Brain microvascular endothelial cell (primary cell): ENCODE data around the gene TMEM130.
A peak's percentile ranks its signal among the peaks of the same experiment; 100 is the strongest.
"Not testable (repeated sequence)": the region's sequence is repeated elsewhere in the genome, so short reads cannot be mapped to it uniquely, and the experiment has no call there.

Source experiments
- DNase-seq: peaks from one replicate; pipeline ENCODE4 v3.0.0-alpha.2; 2020
- H3K27ac ChIP-seq: fragments of 250-450 bp; sonication (Bioruptor Pico); 2 replicates; pipeline ENCODE4 v1.5.1; 2020; ENCODE audit warnings: mild to moderate bottlenecking, moderate library complexity
- H3K27me3 ChIP-seq: fragments of 250-450 bp; sonication (Bioruptor Pico); replicated peaks from 2 replicates; pipeline ENCODE4 v1.5.1; 2020; ENCODE audit warnings: mild to moderate bottlenecking
- H3K36me3 ChIP-seq: fragments of 250-450 bp; sonication (Bioruptor Pico); replicated peaks from 2 replicates; pipeline ENCODE4 v1.5.1; 2020; ENCODE audit warnings: mild to moderate bottlenecking
- H3K4me3 ChIP-seq: 2 replicates; pipeline ENCODE4 v1.5.1; 2011; ENCODE audit warnings: low read depth, mild to moderate bottlenecking, control low read depth, low read length, moderate library complexity
- in situ Hi-C: cut with HindIII; loops from 2 replicates; pipeline ENCODE4 v1.10.0; 2017; ENCODE audit warnings: low sequenced_read_pairs, low pct_ligation_motif_present
- TF ChIP-seq, protein P1 (sequence below): IDR thresholded peaks from 2 replicates; pipeline ENCODE4 v1.5.1; 2011; ENCODE audit warnings: low read depth, mild to moderate bottlenecking, moderate library complexity, low read length, control low read depth, inconsistent platforms; ENCODE audit errors: missing control alignments

Gene TMEM130

DNA sequence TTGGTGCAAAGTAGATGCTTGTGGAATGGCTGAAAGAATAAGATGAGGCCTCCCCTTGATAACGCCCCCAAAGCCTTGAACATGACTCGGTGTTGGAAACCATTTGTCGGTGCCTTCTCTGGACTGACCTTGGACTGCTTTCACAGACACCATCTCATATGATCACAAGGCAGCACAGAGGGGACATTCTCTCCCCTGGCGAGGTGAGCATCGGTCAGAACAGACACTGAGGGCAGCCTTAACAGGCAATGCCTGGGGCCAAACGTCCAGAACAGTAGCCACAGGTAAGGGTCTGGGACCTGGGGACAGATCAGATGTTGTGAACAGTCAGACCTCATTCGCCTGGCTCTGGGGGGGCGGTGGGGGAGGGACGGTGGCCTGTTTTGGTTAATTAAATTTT, 5.7 kb upstream of the TMEM130 start:
- DNase-seq, result no peak
- in situ Hi-C loops, result no loop called here
- H3K4me3 ChIP-seq, result no peak overlapping the region
- H3K27ac ChIP-seq, result no peak overlapping the region
- no peaks in the 10 kb centered on the region for H3K36me3 ChIP-seq
- H3K27me3 ChIP-seq, result no peaks in the 10 kb centered on the region
- TF ChIP-seq, protein P1, sequence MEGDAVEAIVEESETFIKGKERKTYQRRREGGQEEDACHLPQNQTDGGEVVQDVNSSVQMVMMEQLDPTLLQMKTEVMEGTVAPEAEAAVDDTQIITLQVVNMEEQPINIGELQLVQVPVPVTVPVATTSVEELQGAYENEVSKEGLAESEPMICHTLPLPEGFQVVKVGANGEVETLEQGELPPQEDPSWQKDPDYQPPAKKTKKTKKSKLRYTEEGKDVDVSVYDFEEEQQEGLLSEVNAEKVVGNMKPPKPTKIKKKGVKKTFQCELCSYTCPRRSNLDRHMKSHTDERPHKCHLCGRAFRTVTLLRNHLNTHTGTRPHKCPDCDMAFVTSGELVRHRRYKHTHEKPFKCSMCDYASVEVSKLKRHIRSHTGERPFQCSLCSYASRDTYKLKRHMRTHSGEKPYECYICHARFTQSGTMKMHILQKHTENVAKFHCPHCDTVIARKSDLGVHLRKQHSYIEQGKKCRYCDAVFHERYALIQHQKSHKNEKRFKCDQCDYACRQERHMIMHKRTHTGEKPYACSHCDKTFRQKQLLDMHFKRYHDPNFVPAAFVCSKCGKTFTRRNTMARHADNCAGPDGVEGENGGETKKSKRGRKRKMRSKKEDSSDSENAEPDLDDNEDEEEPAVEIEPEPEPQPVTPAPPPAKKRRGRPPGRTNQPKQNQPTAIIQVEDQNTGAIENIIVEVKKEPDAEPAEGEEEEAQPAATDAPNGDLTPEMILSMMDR, result no peak

DNA sequence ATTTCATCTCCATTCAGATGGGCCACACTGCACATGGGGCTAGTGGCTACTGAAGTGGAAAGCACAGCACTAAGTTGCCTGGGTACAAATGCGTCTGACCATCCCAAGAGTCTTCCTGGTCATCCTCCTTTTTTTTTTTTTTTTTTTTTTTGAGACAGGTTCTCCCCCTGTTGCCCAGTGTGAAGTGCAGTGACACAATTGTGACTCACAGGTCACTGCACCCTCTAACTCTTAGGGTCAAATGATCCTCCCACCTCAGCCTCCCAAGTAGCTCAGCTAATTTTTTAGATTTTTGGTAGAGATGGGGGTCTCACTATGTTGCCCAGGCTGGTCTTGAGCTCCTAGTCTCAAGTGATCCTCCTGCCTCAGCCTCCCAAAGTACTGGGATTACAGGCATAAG, 5.1 kb upstream of the TMEM130 start:
- Histone ChIP-seq H3K27me3 (peaks cover under 1% of the 10 kb centered on the region), H3K27ac (no peak overlapping the region), H3K4me3 (no peak overlapping the region), H3K36me3 (no peaks in the 10 kb centered on the region)
- no peak for DNase-seq
- TF ChIP-seq, protein P1, result no peak
- in situ Hi-C loops, result loop anchor here (25.0 kb wide), 1 partner anchor 588 kb away; the partner anchor contains the start of gene BRI3

DNA sequence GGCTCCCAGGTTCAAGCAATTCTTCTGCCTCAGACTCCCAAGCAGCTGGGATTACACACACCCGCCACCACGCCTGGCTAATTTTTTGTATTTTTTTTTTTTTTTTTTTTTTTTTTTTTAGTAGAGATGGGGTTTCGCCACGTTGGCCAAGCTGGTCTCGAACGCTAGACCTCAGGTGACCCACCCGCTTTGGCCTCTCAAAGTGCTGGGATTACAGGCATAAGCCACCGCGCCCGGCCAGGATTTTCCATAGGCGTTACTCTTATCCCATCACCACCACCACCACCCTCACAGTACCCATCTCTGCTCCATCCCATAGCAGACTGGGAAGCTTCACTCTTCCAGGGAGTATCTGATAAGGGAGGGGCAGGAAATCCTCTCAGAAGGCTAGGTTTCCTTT, 3.8 kb upstream of the TMEM130 start:
- not testable (repeated sequence) for H3K27ac ChIP-seq, H3K36me3 ChIP-seq, H3K4me3 ChIP-seq, DNase-seq
- H3K27me3 ChIP-seq, result peaks cover 14% of the 10 kb centered on the region
- in situ Hi-C loops, result loop anchor here (25.0 kb wide), 1 partner anchor 586 kb away; the partner anchor contains the start of gene BRI3

DNA sequence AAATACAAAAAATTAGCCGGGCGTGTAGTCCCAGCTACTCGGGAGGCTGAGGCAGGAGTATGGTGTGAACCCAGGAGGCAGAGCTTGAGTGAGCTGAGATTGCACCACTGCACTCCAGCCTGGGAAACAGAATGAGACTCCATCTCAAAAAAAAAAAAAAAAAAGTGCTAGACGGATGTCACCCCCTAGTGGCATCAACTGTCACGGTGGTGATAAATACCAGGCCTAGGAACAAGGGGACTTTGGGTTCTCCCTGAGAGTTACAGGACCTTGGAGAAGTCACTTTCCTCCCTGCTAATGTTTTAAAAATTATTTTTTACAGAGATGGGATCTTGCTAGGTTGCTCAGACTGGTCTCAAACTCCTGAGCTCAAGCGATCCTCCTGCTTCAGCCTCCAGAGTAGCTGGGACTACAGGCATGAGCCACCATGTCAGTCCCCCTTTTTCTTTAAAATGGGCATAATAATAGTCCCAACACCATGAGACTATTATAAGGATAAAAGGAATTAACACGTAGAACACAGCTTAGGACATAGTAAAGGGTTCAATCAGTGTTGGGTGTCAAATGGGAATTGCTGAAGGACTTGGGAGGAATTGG, 2.6 kb upstream of the TMEM130 start:
- no peak for DNase-seq
- TF ChIP-seq, protein P1, result peak; percentile 48
- in situ Hi-C loops, result loop anchor here (25.0 kb wide), 1 partner anchor 585 kb away; the partner anchor contains the start of gene BRI3

DNA sequence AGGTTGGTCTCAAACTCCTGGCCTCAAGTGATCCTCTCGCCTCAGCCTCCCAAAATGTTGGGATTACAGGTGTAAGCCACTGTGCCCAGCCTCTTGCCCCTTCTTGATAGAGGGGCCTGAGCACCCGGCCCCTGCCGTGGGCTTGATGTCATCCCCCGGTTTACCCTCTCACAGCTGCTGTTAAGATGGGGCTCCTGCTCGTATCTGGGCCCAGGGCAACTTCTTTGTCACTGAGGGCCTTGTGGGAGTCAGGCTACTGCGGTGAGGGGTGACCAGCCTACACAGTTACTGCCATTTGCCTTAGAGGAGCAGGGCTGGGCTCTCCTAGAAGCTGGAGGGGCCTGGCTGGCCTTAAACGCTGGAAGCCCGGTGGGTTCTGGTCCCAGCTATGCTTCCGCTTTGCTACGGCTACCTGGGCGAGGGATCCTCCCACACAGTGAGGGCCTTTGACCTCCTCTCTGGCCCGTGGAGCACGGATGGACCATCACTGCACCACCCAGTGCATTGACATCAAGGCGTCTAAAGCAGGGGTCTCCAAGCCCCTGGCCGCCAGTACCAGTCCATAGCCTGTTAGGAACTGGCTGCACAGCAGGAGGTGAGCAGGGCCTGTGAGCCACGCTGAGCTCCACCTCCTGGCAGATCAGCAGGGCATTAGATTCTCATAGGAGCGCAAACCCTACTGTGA, 1.1 kb upstream of the TMEM130 start:
- TF ChIP-seq, protein P1, result no peak
- H3K36me3 ChIP-seq, result no peaks in the 10 kb centered on the region
- in situ Hi-C loops, result loop anchor here (25.0 kb wide), 1 partner anchor 584 kb away; the partner anchor contains the start of gene BRI3
- no peak for DNase-seq
- H3K27ac ChIP-seq, result no peak overlapping the region
- no peak overlapping the region for H3K4me3 ChIP-seq
- H3K27me3 ChIP-seq, result peaks cover 23% of the 10 kb centered on the region

More for the DNA sequence above, 2.6 kb upstream of the TMEM130 start:
- no peaks in the 10 kb centered on the region for H3K36me3 ChIP-seq
- H3K4me3 ChIP-seq, result no peak overlapping the region
- H3K27ac ChIP-seq, result no peak overlapping the region
- H3K27me3 ChIP-seq, result peaks cover 23% of the 10 kb centered on the region

DNA sequence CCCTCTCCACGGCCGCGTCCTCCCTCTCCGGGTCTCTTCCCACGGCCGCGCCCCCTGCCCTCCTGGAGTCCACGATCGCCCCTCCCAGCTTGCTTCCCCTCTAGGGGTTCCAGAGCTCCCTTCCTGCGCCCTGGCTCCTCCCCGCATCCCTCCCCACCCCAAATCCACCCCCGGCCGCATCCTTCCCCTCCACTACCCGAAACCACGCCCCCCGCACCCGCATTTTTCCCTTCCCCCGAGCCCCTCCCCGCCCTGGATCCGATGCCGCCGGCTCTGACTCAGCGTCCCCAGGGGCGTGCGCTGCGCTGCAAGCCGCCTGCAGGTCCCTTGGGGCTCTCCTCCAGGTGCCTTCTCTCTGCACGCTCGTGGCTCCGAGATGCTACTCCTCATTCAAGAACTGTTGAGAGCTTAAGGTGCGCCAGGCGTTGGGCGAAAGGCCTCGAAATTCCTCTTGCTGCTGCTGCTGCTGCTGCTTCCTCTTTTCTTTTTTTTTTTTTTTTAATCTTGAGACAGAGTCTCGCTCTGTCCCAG, 372 bp upstream of the TMEM130 start:
- DNase-seq, result no peak
- peaks cover 23% of the 10 kb centered on the region for H3K27me3 ChIP-seq
- in situ Hi-C loops, result loop anchor here (25.0 kb wide), 1 partner anchor 583 kb away; the partner anchor contains the start of gene BRI3
- no peaks in the 10 kb centered on the region for H3K36me3 ChIP-seq
- TF ChIP-seq, protein P1, result peak; percentile 6
- H3K4me3 ChIP-seq, result peak overlapping the region; percentile 48
- no peak overlapping the region for H3K27ac ChIP-seq
